Stimulated activated CD4-positive, alpha-beta T cell treated with anti-CD3 and anti-CD28 coated beads, Interleukin-1b, Interleukin-23, amount 100 ng/mL, for 1 hour (primary cell): ENCODE measurements around the gene USP30.
A peak's percentile ranks its signal among the peaks of the same experiment; 100 is the strongest.
"Not testable (repeated sequence)": the region's sequence is repeated elsewhere in the genome, so short reads cannot be mapped to it uniquely, and the experiment has no call there.

ENCODE experiments used
- DNase-seq, 2 donors: peaks; one replicate each; pipeline ENCODE4 v3.0.0-alpha.2; 2020; ENCODE audit warnings: low read depth in 2 of 2

Gene USP30, protein sequence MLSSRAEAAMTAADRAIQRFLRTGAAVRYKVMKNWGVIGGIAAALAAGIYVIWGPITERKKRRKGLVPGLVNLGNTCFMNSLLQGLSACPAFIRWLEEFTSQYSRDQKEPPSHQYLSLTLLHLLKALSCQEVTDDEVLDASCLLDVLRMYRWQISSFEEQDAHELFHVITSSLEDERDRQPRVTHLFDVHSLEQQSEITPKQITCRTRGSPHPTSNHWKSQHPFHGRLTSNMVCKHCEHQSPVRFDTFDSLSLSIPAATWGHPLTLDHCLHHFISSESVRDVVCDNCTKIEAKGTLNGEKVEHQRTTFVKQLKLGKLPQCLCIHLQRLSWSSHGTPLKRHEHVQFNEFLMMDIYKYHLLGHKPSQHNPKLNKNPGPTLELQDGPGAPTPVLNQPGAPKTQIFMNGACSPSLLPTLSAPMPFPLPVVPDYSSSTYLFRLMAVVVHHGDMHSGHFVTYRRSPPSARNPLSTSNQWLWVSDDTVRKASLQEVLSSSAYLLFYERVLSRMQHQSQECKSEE

DNA sequence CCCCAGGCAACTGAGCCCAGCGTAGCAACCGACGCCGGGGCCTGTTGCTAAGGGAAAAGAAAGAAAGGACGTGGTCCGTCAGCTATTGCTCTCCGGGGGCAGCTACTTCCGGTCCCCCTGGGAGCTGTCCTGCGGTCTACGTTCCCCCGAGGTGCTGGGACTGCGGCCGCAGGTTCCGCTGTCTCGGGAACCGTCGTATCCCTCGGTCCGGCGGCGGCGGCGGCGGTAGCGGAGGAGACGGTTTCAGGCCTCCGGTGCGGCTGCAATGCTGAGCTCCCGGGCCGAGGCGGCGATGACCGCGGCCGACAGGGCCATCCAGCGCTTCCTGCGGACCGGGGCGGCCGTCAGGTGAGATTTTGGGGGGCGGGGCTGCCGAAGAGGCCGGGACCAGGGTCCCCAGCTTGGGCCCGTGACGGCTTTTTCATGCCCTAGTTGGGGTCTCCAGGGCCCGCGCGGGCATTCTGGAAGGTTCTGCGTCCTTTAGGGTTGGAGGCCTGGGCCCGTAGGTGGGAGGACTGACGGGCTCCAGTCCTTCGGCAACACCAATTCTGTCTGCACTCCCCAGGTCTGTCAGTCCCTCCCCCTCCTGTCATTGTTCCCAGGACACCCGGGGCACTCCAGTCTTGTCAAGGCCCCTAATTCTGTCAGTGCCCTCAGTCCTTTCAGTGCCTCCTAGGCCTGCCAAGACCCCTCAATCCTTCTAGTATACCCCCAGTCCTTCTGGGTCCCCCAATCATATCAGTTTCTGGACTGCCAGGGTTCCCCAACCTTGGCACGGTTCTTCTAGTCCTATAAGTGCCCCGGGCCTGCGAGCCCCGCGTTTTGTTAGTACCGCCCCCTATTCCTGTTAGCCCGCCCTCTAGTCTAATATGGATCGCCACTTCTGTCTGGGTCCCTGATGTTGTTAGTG, at the start of gene USP30:
TSS of gene USP30 (plus strand) at position 163 of the 910 bp plus-strand sequence. CDS start at position 266, 103 bp downstream.
- peak; percentile 60 to 70 for DNase-seq

DNA sequence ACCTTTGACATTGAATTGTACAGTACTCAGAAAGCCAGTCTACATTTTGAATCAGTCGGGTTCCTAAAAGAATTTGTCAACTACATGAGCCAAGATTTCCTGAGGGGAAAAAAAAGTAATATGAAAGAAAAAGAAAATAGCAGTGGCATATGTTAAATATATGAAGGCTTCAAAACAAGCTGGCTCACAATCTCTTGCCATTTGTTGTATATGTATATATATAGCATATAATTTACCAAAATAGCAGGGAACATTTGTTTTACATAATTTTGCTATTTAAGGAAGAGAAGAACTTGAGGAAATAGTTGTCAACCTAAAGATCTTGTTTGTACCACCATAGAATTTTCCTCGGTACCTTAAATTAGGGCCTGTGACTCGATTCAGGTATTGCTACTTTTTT, 48.4 kb upstream of the USP30 start:
- DNase-seq = no peak

DNA sequence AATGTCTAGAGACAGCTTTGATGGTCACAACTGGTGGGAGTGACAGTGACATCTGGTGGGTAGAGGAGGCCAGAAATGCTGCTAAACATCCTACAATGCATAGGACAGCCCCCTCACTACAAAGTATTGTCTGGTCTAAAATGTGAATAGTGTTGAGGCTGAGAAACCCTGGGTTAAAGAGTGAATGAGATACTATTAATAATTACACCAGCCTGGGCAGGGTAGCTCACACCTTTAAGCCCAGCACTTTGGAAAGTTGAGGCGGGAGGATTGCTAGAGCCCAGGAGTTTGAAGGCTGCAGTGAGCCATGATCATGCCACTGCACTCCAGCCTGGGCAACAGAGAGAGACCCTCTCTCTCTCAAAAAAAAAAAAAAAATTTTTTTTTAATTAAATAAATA, 42.6 kb upstream of the USP30 start:
- DNase-seq = no peak

DNA sequence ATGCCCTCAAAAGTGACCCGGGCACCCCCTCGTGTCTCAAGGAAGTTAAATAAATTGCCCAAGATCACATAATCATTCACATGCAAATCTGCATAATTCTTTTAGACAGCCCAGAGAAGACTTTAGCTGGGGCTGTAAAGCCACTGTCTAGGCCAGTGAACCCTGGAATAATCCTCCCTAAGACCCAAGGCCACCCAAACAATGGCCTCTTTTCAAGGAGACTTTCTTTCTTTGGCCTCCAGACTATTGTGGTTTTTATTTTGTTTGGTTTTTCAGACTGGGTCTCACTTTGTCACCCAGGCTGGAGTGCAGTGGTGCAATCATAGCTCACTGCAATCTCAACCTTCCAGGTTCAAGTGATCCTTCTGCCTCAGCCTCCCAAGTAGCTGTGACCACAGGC, 42.1 kb upstream of the USP30 start:
- DNase-seq = no peak

DNA sequence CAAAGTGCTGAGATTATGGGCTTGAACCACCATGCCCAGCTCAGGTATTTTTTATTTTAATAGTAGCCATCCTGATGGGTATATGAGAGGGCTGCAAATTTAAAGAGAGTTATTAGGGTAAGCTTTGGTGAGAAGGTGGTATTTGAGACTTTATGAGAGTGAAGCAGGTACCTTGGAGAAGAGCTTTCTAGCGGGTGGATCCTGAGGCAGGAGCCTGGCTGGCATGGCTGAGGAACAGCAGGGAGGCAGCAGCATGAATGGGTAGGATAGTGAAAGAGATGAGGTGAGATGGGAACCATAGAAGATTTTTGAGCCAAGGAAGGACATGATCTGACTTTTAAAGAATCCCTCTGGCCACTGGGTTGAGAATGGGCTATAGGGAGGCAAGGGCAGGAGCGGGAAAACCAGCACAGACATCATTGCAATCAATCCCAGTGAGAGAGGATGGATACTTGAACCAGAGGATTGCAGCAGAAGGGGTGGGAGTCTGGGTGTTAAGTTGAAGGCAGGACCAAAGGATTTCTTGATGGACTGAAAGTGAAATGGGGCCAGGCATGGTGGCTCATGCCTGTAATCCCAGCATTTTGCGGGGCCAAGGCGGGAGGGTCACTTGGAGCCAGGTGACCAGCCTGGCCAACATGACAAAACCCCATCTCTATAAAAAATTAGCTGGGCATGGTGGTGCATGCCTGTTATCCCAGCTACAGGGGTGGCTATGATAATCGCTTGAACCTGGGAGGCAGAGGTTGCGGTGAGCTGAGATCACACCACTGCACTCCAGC, 37.2 kb upstream of the USP30 start:
- no peak for DNase-seq

DNA sequence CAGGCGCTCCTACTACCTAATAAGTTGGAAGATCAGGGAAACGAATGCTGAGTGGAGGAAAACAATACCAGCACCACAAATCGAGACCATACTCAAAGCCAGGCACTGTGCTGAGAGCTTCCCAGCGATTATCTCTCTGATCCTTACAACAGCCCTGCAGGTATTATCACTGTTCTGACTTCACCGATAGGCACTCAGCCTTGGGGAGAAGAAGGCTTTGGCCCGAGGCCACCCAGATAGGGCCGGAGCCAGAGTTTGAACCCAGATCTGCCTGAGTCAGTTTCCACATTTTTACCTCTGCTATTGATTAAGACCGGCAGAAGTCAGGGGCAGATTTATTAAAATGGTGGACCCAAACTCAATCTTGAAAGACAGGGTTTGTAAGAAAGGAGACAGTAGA, 36.4 kb upstream of the USP30 start:
- no peak for DNase-seq

DNA sequence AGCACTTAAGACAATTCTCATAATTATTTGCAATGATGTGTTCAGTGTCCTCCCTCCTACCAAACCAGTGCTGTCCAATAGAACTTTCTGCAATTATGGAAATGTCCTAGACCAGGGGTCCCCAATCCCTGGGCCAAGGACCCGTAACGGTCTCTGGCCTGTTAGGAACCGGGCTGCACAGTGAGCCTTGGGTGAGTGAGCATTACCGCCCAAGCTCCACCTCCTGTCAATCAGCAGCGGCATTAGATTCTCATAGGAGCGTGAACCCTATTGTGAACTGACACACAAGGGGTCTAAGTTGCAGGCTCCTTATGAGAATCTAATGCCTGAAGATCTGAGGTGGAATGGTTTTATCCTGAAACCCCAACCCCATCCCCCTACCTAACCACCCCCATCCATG, 35.4 kb upstream of the USP30 start:
- no peak for DNase-seq

DNA sequence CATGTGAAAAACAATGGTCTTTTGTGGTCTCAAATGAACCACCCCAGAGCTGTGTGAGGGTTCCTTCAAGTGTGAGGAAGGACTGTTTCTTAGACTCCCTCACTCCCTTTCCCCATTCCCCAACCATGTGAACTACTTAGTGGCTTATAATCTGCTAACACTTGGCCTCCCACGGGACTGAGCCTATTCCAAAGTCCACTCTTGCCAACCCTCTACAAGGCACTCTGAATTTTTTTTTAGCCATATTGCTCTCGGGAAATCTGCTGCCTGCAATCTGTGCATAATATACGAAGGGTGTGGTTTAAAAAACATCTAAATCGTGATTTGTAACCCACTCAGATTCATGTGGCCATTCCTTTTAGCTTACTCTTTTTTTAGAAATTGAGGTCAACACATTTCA, 34.1 kb upstream of the USP30 start:
- DNase-seq = no peak

DNA sequence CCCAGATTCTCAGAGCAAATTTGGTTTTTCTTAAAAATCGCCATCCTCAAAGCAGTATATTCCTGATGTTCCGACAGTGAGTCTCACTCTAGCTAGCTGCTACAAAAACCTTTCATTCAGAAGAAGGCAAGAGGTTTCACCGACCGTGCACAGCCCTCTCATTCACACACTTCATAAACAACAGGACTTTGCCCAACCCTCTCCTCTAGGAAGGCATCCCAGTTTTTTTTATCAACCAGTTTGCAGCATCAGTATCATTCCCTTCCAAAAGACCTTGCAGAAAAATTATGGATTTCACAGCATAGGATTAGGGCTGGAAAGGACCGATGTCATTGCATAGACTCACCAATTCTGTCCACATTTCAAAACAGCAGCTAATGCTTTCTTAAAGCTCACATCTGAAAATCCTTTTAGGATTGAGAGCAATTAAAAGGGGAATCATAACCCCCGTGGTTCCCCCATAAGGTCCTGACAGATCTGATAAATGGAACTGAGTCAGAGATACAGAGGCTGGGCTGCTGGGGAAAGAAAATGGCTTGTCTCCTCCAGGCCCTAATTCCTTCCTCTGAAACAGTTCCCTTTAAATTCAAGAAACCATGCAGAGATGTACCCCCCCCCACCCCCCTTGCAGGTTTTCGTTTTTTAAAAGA, 32.1 kb upstream of the USP30 start:
- DNase-seq = no peak

DNA sequence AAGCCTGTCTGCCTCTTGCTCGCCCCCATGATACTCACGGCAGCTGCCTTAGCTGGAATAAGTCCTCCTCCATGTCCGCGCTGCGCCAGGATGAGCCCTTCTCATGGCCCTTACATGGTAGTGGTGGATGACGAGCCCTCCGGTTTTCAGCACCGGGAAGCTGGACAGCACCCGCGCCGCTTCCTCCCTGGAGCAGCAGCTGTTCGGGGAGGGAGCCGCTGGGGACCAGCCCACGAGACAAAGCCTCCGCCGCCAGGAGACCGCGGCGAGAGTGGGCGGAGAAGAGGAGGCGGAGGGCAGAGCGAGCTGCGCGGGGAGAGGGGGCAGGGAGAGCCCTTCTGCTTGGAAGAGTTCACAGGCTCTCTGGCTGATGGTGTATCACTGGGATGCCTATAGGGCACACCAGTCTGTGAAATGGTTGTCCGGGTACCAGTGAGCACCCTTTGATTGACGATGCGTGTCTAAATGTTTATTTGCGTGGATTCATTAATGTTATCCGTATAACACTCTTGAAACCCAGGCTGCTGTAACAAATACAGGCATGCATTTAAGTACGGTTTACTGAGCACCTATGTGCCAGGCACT, 31.5 kb upstream of the USP30 start, which contains the start of gene SVOP:
TSS of gene SVOP (minus strand) at position 273 of the 585 bp plus-strand sequence. CDS start at position 73, 200 bp downstream.
- DNase-seq = no peak

DNA sequence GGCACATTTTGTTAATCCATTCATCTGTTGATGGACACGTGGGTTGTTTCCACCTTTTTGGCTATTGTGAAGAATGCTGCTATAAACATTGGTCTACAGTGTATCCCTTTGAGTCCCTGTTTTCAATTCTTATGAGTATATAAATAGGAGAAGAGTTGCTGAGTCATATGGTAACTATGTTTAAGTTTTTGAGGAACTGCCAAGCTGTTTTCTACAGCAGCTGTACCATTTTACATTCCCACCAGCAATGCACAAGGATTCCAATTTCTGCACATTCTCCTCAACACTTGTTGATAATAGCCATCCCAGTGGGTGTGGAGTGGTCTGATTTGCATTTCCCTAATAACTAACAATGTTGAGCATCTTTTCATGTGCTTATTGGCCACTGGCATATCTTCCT, 24.6 kb upstream of the USP30 start:
- DNase-seq = no peak

DNA sequence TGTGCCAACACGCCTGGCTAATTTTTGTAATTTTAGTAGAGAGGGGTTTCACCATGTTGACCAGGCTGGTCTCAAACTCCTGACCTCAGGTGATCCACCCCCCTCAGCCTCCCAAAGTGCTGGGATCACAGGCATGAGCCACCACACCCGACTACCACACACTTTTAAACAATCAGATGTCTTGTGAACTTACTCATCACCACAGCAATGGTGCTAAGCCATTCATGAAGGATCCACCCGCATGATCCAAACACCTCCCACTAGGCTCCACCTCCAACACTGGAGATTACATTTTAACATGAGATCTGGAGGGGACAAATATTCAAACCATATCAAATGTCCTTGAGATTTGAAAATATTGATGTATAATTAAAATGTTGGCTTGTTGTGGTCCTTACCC, 23.8 kb upstream of the USP30 start:
- not testable (repeated sequence) for DNase-seq

DNA sequence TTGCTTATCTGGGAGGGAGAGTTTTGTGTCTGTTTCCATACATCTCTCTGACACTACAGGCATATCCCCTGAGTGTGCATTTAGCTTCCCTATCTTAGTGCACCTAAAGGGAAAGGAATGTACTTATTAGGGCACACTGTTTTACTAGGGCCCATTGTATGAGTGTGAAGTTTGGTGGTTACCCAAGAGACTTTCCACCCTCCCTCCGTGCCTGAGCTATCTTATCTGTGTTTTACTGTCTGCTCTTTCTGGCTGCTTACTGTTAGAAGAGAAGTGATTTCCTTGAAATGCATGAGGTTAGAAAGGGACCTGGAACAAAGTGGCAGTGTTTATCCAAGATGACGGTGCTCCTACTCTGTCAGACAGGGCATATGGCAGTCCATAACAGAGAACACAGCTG, 23.0 kb upstream of the USP30 start:
- no peak for DNase-seq

DNA sequence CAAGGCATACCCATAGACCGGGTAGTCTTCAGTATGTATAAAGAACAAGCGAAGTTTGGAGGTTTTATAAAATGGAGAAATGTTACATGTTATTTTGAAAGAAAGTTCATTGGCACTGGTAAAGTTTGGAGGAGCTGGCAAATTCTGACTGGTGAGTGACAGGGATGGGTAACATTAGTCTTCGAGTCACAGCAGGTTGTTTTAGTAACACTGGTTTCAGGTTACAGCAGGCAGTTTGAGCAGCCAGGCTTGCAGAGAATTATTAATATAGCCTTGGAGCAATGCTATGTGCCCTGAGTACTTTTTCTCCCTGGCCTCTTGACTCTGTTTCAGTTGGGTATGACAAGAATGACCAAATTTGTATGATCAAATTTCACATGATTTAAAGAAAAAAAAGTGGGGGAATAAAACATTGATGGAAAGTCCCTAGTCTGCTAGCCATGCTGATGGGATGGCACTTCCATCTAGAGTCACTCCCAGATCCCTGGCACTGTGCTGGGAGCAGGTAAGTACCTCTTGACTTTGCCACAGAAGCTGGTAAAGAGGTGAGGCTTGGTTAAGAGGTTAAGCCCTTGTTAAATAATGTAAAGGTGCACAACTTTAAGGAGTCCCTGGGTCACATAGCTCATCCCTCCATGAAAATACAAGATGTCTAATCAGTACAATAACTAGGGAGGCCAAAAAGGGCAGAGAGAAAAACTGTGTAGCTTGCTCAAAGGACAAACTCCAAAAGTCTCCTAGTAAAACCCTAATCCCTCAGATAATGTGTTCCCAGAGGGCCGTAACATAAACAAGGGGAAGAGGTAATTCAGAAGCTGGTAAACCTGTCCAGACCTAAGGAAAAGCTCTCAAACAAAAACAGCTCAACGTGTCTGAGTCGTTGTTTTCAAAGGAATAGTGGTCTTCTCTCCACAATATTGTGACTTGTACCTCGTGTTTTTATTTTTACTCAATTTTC, 18.9 kb upstream of the USP30 start:
- DNase-seq = no peak

DNA sequence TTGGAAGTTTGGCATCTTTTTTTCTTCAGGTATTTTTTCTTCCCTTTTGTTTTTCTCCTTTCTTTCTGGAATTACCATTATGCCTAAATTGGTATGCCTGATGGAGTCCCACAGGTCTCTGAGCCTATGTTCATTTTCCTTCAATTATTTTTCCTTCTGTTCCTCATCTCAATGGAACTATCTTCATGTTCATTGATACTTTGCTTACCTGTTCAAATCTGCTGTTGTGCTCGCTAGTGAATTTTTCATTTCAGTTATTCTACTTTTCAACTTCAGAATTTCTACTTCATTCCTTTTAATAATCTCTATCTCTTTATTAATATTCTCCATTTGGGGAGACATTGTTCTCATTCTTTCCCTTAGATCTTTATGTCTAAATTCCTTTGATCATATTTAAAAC, 15.4 kb upstream of the USP30 start:
- no peak for DNase-seq

DNA sequence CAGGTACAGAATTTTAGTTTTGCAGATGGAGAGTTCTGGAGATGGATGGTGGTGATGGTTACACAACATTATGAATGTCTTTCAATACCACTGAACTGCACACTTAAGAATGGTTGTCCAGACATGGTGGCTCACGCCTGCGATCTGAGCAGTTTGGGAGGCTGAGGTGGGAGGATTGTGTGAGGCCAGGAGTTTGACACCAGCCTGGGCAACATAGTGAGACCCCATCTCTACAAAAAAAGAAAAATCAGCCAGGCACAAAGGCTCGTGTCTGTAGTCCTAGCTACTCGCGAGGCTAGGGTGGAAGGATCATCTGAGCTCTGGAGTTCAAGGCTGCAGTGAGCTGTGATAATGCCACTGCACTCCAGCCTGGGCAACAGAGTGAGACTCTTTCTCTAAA, 8.1 kb upstream of the USP30 start:
- no peak for DNase-seq

DNA sequence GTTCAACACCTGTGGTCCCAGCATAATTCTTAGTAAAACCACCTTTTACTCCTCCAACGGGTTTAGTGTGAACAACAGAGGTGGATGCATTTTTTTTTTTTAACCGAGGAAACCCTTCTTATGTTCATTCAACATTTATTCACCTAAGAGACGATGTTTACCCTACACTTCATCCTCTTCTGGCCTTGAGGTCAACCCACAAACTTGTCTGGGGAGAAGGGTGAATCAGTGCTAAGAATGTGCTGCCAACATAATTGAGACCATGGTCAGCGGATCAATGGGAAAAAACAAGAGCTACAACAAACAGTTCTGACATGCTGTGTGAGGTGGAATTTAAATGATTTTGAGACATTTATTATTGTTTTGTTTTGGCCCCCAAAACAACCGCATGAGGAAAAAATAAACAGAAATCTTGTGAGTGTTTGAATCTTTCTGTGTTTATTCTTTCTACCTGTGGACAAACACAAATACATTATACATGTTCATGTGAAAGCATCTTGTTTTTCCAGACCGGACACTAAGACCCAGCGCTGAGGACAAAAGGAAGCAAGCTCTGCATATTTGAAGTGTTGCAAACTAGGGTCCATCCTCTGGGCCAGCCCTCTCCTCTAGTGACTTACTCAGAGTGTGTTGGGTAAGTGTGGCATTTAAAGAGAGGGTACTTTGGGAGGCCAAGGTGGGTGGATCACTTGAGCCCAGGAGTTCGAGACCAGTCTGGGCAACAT, 5.1 kb upstream of the USP30 start:
- no peak for DNase-seq

DNA sequence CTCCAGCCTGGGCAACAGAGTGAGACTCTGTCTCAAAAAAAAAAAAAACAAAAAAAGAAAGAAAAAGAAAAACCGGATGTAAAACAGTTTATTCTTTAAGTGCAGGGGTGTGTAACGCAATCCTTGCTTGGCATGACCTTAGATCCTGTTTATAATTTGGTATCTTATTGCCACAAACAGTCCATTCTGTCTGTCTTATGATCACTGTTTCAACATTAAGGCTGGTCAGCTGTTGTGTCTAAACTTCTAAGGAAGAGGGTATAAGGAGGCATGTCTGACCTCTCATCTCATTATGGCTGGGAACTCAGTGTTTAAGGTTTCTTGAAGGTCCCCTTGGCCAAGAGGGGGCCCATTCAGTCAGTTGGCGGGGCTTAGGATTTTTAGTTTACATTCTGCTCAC, 3.7 kb upstream of the USP30 start:
- DNase-seq = not testable (repeated sequence)

DNA sequence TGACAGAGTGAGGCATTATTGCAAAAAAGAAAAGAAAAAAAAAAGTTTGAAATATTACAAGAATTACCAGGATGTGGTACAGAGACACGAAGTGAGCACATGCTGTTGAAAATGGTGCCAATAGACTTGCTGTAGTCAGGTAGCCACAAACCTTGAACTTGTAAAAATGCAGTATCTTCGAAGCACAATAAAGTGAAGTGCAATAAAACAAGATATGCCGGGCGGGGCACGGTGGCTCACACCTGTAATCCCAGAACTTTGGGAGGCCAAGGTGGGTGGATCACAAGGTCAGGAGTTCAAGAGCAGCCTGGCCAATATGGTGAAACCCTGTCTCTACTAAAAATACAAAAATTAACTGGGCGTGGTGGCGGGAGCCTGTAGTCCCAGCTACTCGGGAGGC, 2.6 kb upstream of the USP30 start:
- DNase-seq = not testable (repeated sequence)
